K562 (cell line): ENCODE results near the gene LZTS3. TPM values are rescaled to one million over a fixed set of nuclear protein-coding genes. Genes with fewer than 3 reads are reported as not detected.

Experiments used
- ATAC-seq: fragments of 200-7000 bp; cut with Tn5 transposase; 3 replicates; pipeline ENCODE4 v1.9.1; 2020; ENCODE audit warnings: moderate library complexity
- BruUV-seq: library from RNA; stranded (reverse); fragments of 400-500 nt; replicated peaks from 2 replicates; lab custom pipeline; 2021; lab: Mats Ljungman, UMichigan
- CTCF ChIA-PET: fragments of 300-600 bp; formaldehyde crosslinking; extraction: SDS; loops from one replicate; lab custom pipeline; 2021; ENCODE audit warnings: low intra/inter-chr PET ratio; lab: Yijun Ruan, JAX
- POLR2A ChIA-PET: fragments of 300-600, 350-650 bp; sonication (Branson Sonifier 250); formaldehyde crosslinking; extraction: SDS; loops from one replicate; lab custom pipeline; 2021; ENCODE audit warnings: antibody characterized with exemption, inconsistent platforms; lab: Yijun Ruan, JAX
- DNase-seq, 4 experiments: peaks; one replicate each; pipeline versions ENCODE4 v3.0.0 to v3.0.0-alpha.2; 2011 to 2018; ENCODE audit warnings: low spot score in 3 of 4, mixed read lengths in 3 of 4; ENCODE audit errors: extremely low read depth in 1 of 4
- FAIRE-seq: peaks from 2 replicates; lab custom pipeline; 2011; peaks lifted over from hg19 to GRCh38; lab: Jason Lieb, UNC
- H2AFZ ChIP-seq: 2 replicates; pipeline ENCODE4 v1.6.0; 2011; ENCODE audit warnings: low read depth, low read length, control low read depth, inconsistent platforms
- H3K27ac ChIP-seq: fragments of 200-600 bp; 3 replicates; pipeline ENCODE4 v1.8.0; 2011; ENCODE audit warnings: low read depth, mild to moderate bottlenecking, control low read depth, inconsistent platforms, low read length, moderate library complexity, mixed read lengths; ENCODE audit errors: extremely low read depth
- H3K27me3 ChIP-seq, 2 experiments: fragments of 300-600 bp in 1 of 2; 2 replicates in 1 of 2; 3 replicates in 1 of 2; pipeline versions ENCODE4 v1.6.0 to v1.8.0; 2011; ENCODE audit warnings: inconsistent platforms in 2 of 2, low read length in 2 of 2, mild to moderate bottlenecking in 1 of 2, mixed read lengths in 1 of 2, moderate library complexity in 1 of 2; ENCODE audit not compliant: control insufficient read depth in 2 of 2, insufficient read depth in 2 of 2
- H3K36me3 ChIP-seq: fragments of 300-600 bp; 3 replicates; pipeline ENCODE4 v1.8.0; 2011; ENCODE audit warnings: mild to moderate bottlenecking, low read length, inconsistent platforms; ENCODE audit not compliant: control insufficient read depth, insufficient read depth
- H3K4me1 ChIP-seq, 2 experiments: fragments of 200-600 bp in 1 of 2; replicated peaks in 1 of 2; 2 replicates in 1 of 2; 3 replicates in 1 of 2; pipeline versions ENCODE4 v1.5.1 to v1.8.0; 2011; ENCODE audit warnings: inconsistent platforms in 2 of 2, low read length in 2 of 2, mild to moderate bottlenecking in 1 of 2, mixed read lengths in 1 of 2, moderate library complexity in 1 of 2; ENCODE audit not compliant: control insufficient read depth in 2 of 2, insufficient read depth in 2 of 2
- H3K4me2 ChIP-seq: 2 replicates; pipeline ENCODE4 v1.6.1; 2011; ENCODE audit warnings: low read length, control low read depth, inconsistent platforms, mixed read lengths; ENCODE audit not compliant: insufficient read depth
- H3K4me3 ChIP-seq: fragments of 200-600 bp; sonication (generic), shearing (Covaris generic); 2 replicates; pipeline ENCODE4 v1.5.1; 2016; ENCODE audit warnings: control low read depth, inconsistent platforms
- H3K79me2 ChIP-seq: fragments of 200-600 bp; 3 replicates; pipeline ENCODE4 v1.8.0; 2011; ENCODE audit warnings: low read length, inconsistent platforms; ENCODE audit not compliant: control insufficient read depth, insufficient read depth
- H3K9ac ChIP-seq, 2 experiments: 2 replicates each; pipeline versions ENCODE4 v1.6.0 to v1.6.1; 2011; ENCODE audit warnings: low read depth in 2 of 2, low read length in 2 of 2, control low read depth in 1 of 2, inconsistent platforms in 1 of 2, mild to moderate bottlenecking in 1 of 2, mixed read lengths in 1 of 2; ENCODE audit not compliant: insufficient read depth in 1 of 2
- H3K9me1 ChIP-seq: one replicate; pipeline ENCODE4 v1.6.0; 2011; ENCODE audit warnings: inconsistent platforms, mild to moderate bottlenecking, low read length, moderate library complexity; ENCODE audit not compliant: control insufficient read depth, insufficient read depth
- H3K9me3 ChIP-seq: replicated peaks from 2 replicates; pipeline ENCODE4 v1.5.1; 2011; ENCODE audit warnings: low read depth, low read length, inconsistent platforms; ENCODE audit not compliant: control insufficient read depth, insufficient read depth
- H4K20me1 ChIP-seq: replicated peaks from 2 replicates; pipeline ENCODE4 v1.6.1; 2011; ENCODE audit warnings: low read length, inconsistent platforms, mixed read lengths; ENCODE audit not compliant: control insufficient read depth, insufficient read depth
- COPS2 ChIP-seq: fragments of 450-650 bp; conservative IDR thresholded peaks from 2 replicates; pipeline ENCODE4 v1.6.1; 2016; ENCODE audit warnings: mild to moderate bottlenecking, moderate library complexity
- HBP1 ChIP-seq: fragments of 450-650 bp; formaldehyde crosslinking; IDR thresholded peaks from 2 replicates; pipeline ENCODE4 v1.4.0; 2022; ENCODE audit warnings: missing genetic modification characterization
- KDM4B ChIP-seq, 2 experiments: fragments of 450-650 bp in 1 of 2; sonication (generic) in 1 of 2; IDR thresholded peaks; 2 replicates each; pipeline ENCODE4 v1.6.1; 2016 to 2017; ENCODE audit warnings: borderline replicate concordance in 2 of 2, antibody characterized with exemption in 1 of 2, low read depth in 1 of 2, mild to moderate bottlenecking in 1 of 2
- NCOA2 ChIP-seq, 2 experiments: fragments of 450-650 bp; IDR thresholded peaks; 2 replicates each; pipeline ENCODE4 v1.6.1; 2018; ENCODE audit warnings: mild to moderate bottlenecking in 2 of 2, moderate library complexity in 1 of 2; ENCODE audit not compliant: partially characterized antibody in 2 of 2
- POLR3A ChIP-seq: IDR thresholded peaks from 2 replicates; pipeline ENCODE4 v1.6.1; 2011; ENCODE audit warnings: borderline replicate concordance, mild to moderate bottlenecking, moderate library complexity; ENCODE audit not compliant: insufficient read length, insufficient read depth; ENCODE audit errors: extremely low read depth
- SMARCA4 ChIP-seq: fragments of 450-650 bp; IDR thresholded peaks from 2 replicates; pipeline ENCODE4 v1.6.1; 2016
- TCFL5 ChIP-seq: fragments of 250-450 bp; sonication (Bioruptor Pico); conservative IDR thresholded peaks from 2 replicates; pipeline ENCODE4 v1.6.1; 2021; ENCODE audit warnings: mild to moderate bottlenecking, moderate library complexity, matching md5 sums
- TEAD2 ChIP-seq: fragments of 450-650 bp; IDR thresholded peaks from 2 replicates; pipeline ENCODE4 v1.6.1; 2016; ENCODE audit warnings: missing genetic modification characterization, control low read depth, missing compliant biosample characterization
- ZHX1 ChIP-seq: fragments of 150-350 bp; conservative IDR thresholded peaks from 2 replicates; pipeline ENCODE4 v1.6.1; 2014; ENCODE audit warnings: low read length
- ZNF583 ChIP-seq: fragments of 250-450 bp; sonication (Bioruptor Pico); IDR thresholded peaks from 2 replicates; pipeline ENCODE4 v1.4.0; 2020
- ZNF785 ChIP-seq: fragments of 250-450 bp; sonication (Bioruptor Pico); IDR thresholded peaks from 2 replicates; pipeline ENCODE4 v1.4.0; 2020; ENCODE audit warnings: mild to moderate bottlenecking
- WGBS: fragments of 100-300 bp; shearing (Covaris generic); methylation state at CpG from one replicate; pipeline ENCODE4 v1.1.6; 2016; ENCODE audit warnings: low coverage, mixed read lengths; ENCODE audit not compliant: insufficient coverage; ENCODE audit errors: missing lambda C conversion rate; 5-methylcytosine and 5-hydroxymethylcytosine counted together
- in situ Hi-C: fragments of 300-500 bp; cut with MboI; formaldehyde crosslinking; loops from 4 replicates; pipeline ENCODE4 v1.15.0; 2018; ENCODE audit warnings: inconsistent platforms, mixed read lengths
- intact Hi-C: fragments of 100-400 bp; cut with micrococcal nuclease; formaldehyde crosslinking; loops from 2 replicates; pipeline ENCODE4 v1.14.2; 2022
- polyA plus RNA-seq, 8 experiments: library from polyadenylated mRNA; depleted of rRNA in 4 of 8; stranded (reverse) in 5 of 8; unstranded in 3 of 8; fragments of >200 nt; fragmentation: Nextera tagmentation in 2 of 8; fragmentation: Illumina TruSeq in 1 of 8; extraction: Ambion mirVana in 2 of 8; extraction: Trizol in 1 of 8; gene quantifications; 2 replicates each; pipeline versions ENCODE4 v1.2.1 to v1.2.3, GENCODE V29; 2011 to 2014; ENCODE audit warnings: inconsistent platforms in 1 of 8, missing spikeins in 1 of 8
- total RNA-seq, 7 experiments: library from RNA; depleted of rRNA in 6 of 7; stranded (reverse); fragments of >200 nt in 6 of 7; fragmentation: Illumina TruSeq in 2 of 7; extraction: Trizol in 2 of 7; gene quantifications; 2 replicates each; pipeline versions ENCODE4 v1.2.1 to v1.2.3, GENCODE V29; 2011 to 2021; ENCODE audit warnings: low replicate concordance in 1 of 7
- TF ChIP-seq, protein P1 (sequence below): fragments of 250-450 bp; sonication (Bioruptor Pico); IDR thresholded peaks from 2 replicates; pipeline ENCODE4 v1.5.0; 2021; ENCODE audit warnings: mild to moderate bottlenecking, borderline replicate concordance

Gene LZTS3
- total and polyA plus RNA-seq, 9 of the 15 experiments (the other 6 are each of a cell fraction or from before 2014, with no cell fraction given), result 0.07 to 2.9 (median 2.0) TPM

- ATAC-seq, result peak; percentile 65
- peak; percentile 51 to 78 (median 72) for DNase-seq
- in situ Hi-C loops (no loop called here), intact Hi-C loops (loop anchor here (2.0 kb wide), 1 partner anchor 61 kb away; no protein-coding TSS in a partner anchor)
- Histone ChIP-seq H3K4me3 (no peak overlapping the region), H3K4me2 (no peak overlapping the region), H4K20me1 (peaks cover 3% of the 10 kb centered on the region; the same call in 1 of the 2 replicates), H3K9me1 (no peaks in the 10 kb centered on the region), H3K9me3 (no peaks in the 10 kb centered on the region), H3K79me2 (no peaks in the 10 kb centered on the region), H3K27ac (no peak overlapping the region), H3K27me3 (no peaks in the 10 kb centered on the region), H3K36me3 (peaks cover 8% of the 10 kb centered on the region; the same call in 2 of the 3 replicates), H2AFZ (no peak overlapping the region), H3K9ac (no peak overlapping the region), H3K4me1 (peaks cover 0 to 8% of the 10 kb centered on the region in 2 experiments; a peak in 4 of 5 replicates)
- 42% methylated on average over 20 of the region's 30 CpGs for WGBS
- BruUV-seq, result no TSS peak
- peak; percentile 70 for FAIRE-seq
- POLR2A ChIA-PET, result interaction anchor here (0.7 kb wide), 1 partner anchor 20 kb away, joined by 3 read pairs; no protein-coding TSS in a partner anchor
- CTCF ChIA-PET, result interaction anchor here (0.6 to 2.6 kb wide), 4 partner anchors 62 to 202 kb away, joined by 3 to 10 read pairs (median 3); no protein-coding TSS in a partner anchor
- TF ChIP-seq, protein P1, sequence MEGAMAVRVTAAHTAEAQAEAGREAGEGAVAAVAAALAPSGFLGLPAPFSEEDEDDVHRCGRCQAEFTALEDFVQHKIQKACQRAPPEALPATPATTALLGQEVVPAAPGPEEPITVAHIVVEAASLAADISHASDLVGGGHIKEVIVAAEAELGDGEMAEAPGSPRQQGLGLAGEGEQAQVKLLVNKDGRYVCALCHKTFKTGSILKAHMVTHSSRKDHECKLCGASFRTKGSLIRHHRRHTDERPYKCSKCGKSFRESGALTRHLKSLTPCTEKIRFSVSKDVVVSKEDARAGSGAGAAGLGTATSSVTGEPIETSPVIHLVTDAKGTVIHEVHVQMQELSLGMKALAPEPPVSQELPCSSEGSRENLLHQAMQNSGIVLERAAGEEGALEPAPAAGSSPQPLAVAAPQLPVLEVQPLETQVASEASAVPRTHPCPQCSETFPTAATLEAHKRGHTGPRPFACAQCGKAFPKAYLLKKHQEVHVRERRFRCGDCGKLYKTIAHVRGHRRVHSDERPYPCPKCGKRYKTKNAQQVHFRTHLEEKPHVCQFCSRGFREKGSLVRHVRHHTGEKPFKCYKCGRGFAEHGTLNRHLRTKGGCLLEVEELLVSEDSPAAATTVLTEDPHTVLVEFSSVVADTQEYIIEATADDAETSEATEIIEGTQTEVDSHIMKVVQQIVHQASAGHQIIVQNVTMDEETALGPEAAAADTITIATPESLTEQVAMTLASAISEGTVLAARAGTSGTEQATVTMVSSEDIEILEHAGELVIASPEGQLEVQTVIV, result no peak
- TF ChIP-seq TEAD2 (tag) (no peak), NCOA2 (IDR thresholded peaks at IDR 0.05; ENCODE audit: partially characterized antibody in 2 of 2) (no peak), ZHX1 (no peak), ZNF785 (CRISPR knock-in tag) (no peak), TCFL5 (CRISPR knock-in tag) (no peak), POLR3A (no peak), COPS2 (no peak), SMARCA4 (no peak), HBP1 (CRISPR knock-in tag) (no peak), KDM4B (IDR thresholded peaks at IDR 0.05; ENCODE audit: borderline replicate concordance in 2 of 2, low read depth in 1 of 2) (no peak), ZNF583 (CRISPR knock-in tag) (no peak)
These were observed 57.9 kb downstream of the LZTS3 start for GRCh38 chr20:3115190-3116107.
